Fibroblast of lung (primary cell): ENCODE data around the gene PPM1H. TPM values are rescaled to one million over a fixed set of nuclear protein-coding genes. Genes with fewer than 3 reads are reported as not detected.

Experiments used
- DNase-seq, 2 donors: peaks; one replicate each; pipeline versions ENCODE4 v3.0.0 to v3.0.0-alpha.2; 2010; ENCODE audit warnings: low read depth in 2 of 2
- H2AFZ ChIP-seq: 2 replicates; pipeline ENCODE4 v1.5.1; 2012; ENCODE audit warnings: low read length, control low read depth, inconsistent platforms
- H3K27ac ChIP-seq: 2 replicates; pipeline ENCODE4 v1.5.1; 2011; ENCODE audit warnings: low read length, control low read depth; ENCODE audit not compliant: insufficient read depth
- H3K27me3 ChIP-seq: 2 replicates; pipeline ENCODE4 v1.5.1; 2011; ENCODE audit warnings: mild to moderate bottlenecking, low read length; ENCODE audit not compliant: control insufficient read depth, insufficient read depth
- H3K36me3 ChIP-seq: 2 replicates; pipeline ENCODE4 v1.5.1; 2011; ENCODE audit warnings: low read length; ENCODE audit not compliant: control insufficient read depth, insufficient read depth
- H3K4me1 ChIP-seq: 2 replicates; pipeline ENCODE4 v1.5.1; 2011; ENCODE audit warnings: low read length; ENCODE audit not compliant: control insufficient read depth, insufficient read depth; ENCODE audit errors: extremely low read depth
- H3K4me2 ChIP-seq: 2 replicates; pipeline ENCODE4 v1.5.1; 2011; ENCODE audit warnings: low read length, control low read depth; ENCODE audit not compliant: insufficient read depth; ENCODE audit errors: extremely low read depth
- H3K4me3 ChIP-seq, 4 experiments: fragments of 200-600 bp in 1 of 4; sonication (generic) in 1 of 4; replicated peaks in 1 of 4; 2 replicates each; pipeline ENCODE4 v1.5.1; 2011 to 2016; ENCODE audit warnings: low read length in 4 of 4, low read depth in 3 of 4, mild to moderate bottlenecking in 3 of 4, control low read depth in 2 of 4, inconsistent platforms in 1 of 4, mixed read lengths in 1 of 4; ENCODE audit not compliant: insufficient read depth in 1 of 4; ENCODE audit errors: control extremely low read depth in 1 of 4
- H3K79me2 ChIP-seq: 2 replicates; pipeline ENCODE4 v1.5.1; 2012; ENCODE audit warnings: mild to moderate bottlenecking, low read length, inconsistent platforms; ENCODE audit not compliant: control insufficient read depth, insufficient read depth
- H3K9ac ChIP-seq: 2 replicates; pipeline ENCODE4 v1.5.1; 2011; ENCODE audit warnings: mild to moderate bottlenecking, low read length, control low read depth; ENCODE audit not compliant: insufficient read depth
- H3K9me3 ChIP-seq: 2 replicates; pipeline ENCODE4 v1.5.1; 2012; ENCODE audit warnings: low read depth, low read length; ENCODE audit not compliant: control insufficient read depth, insufficient read depth
- H4K20me1 ChIP-seq: 2 replicates; pipeline ENCODE4 v1.5.1; 2011; ENCODE audit warnings: low read length; ENCODE audit not compliant: control insufficient read depth, insufficient read depth; ENCODE audit errors: extremely low read depth
- EZH2 ChIP-seq: IDR thresholded peaks from 2 replicates; pipeline ENCODE4 v1.5.1; 2012; ENCODE audit warnings: low read length, control low read depth, mild to moderate bottlenecking; ENCODE audit errors: missing control alignments
- polyA plus RNA-seq, 2 donors: library from polyadenylated mRNA; depleted of rRNA in 1 of 2; stranded (reverse) in 1 of 2; unstranded in 1 of 2; fragments of >200 nt; gene quantifications; 2 replicates each; pipeline ENCODE4 v1.2.1, GENCODE V29; 2011 to 2012; ENCODE audit warnings: missing spikeins in 1 of 2
- total RNA-seq: library from RNA; depleted of rRNA; stranded (reverse); fragments of >200 nt; gene quantifications from 2 replicates; pipeline ENCODE4 v1.2.1, GENCODE V29; 2014
- TF ChIP-seq, protein P1 (sequence below), 2 donors: IDR thresholded peaks in 1 of 2; conservative IDR thresholded peaks in 1 of 2; 1 replicate in 1 of 2; 2 replicates in 1 of 2; pipeline ENCODE4 v1.5.1; 2011 to 2012; ENCODE audit warnings: low read length in 2 of 2, control low read depth in 1 of 2, inconsistent platforms in 1 of 2, low read depth in 1 of 2, mild to moderate bottlenecking in 1 of 2

The PPM1H gene
- total and polyA plus RNA-seq, 2 donors (not counting 1 experiment from before 2014, with no cell fraction given) = 0.57 to 3.1 TPM

DNA sequence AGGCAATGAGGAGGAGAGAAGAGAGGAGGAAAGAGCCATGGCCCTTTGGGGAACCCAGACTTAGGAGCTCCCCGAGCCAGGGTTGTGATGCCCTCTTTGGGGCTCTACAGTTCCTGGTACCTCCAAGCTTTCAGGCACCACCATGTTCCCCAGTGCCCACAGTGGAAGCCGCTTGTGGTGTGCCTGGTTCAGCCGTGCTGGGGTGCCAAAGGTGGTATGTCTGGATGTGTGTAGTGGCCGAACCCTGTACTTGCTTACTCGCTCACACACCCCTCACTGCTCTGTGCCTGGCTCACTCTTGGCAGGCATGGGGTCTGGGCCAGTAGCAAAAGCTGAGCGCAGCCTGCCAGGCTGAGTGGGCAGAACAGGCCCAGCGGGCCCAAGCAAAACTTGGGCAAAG, 257.6 kb downstream of the PPM1H start:
- H3K4me3 ChIP-seq = no peak overlapping the region
- H3K9me3 ChIP-seq = no peaks in the 10 kb centered on the region
- H3K27ac ChIP-seq = no peak overlapping the region
- H3K79me2 ChIP-seq = no peaks in the 10 kb centered on the region
- H2AFZ ChIP-seq = no peak overlapping the region
- TF ChIP-seq EZH2 = no peak
- TF ChIP-seq, protein P1, sequence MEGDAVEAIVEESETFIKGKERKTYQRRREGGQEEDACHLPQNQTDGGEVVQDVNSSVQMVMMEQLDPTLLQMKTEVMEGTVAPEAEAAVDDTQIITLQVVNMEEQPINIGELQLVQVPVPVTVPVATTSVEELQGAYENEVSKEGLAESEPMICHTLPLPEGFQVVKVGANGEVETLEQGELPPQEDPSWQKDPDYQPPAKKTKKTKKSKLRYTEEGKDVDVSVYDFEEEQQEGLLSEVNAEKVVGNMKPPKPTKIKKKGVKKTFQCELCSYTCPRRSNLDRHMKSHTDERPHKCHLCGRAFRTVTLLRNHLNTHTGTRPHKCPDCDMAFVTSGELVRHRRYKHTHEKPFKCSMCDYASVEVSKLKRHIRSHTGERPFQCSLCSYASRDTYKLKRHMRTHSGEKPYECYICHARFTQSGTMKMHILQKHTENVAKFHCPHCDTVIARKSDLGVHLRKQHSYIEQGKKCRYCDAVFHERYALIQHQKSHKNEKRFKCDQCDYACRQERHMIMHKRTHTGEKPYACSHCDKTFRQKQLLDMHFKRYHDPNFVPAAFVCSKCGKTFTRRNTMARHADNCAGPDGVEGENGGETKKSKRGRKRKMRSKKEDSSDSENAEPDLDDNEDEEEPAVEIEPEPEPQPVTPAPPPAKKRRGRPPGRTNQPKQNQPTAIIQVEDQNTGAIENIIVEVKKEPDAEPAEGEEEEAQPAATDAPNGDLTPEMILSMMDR (conservative IDR thresholded peaks at IDR 0.05 in 1 of 2, IDR thresholded peaks at IDR 0.05 in 1 of 2; ENCODE audit: low read depth in 1 of 2, low read length in 2 of 2) = no peak
- no peaks in the 10 kb centered on the region for H3K4me1 ChIP-seq
- no peaks in the 10 kb centered on the region for H4K20me1 ChIP-seq
- no peaks in the 10 kb centered on the region for H3K36me3 ChIP-seq
- no peak overlapping the region for H3K9ac ChIP-seq
- H3K27me3 ChIP-seq = no peaks in the 10 kb centered on the region
- no peak overlapping the region for H3K4me2 ChIP-seq
- no peak for DNase-seq

DNA sequence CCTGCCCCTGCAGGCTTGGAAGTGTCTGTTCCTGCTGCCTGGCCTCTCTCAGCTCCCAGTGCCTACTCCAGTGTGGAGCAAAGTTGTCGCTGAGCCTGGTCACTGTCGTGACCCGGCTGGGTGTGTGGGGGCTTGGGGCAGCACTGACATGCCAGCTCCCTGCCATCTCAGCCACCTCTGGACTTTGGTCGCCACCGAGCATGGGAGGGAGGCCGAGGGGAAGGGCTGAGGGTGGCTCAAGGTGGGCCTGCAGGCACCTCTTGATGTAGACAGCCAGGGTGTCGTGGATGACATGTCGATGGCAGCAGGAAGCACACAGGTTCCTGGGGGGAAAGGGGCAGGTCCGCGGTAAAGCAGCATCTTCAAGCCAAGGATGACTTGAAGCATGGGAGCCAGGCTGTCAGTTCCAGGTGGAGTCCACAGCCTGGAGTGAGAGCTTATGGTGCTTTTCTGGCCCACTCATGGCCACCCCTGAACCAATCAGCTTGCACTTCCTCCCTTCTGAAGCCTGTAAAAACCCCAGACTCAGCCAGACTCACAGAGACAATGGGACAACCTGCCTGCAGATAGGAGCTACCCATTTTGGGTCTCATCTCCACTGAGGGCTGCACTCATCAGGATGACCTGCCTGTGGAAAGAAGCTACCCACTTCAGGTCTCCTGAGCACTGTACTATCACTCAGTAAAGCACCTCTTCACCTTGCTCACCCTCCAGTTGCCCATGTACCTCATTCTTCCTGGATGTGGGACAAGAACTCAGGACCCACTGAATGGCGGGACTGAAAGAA, 258.2 kb downstream of the PPM1H start:
- TF ChIP-seq, protein P1 (conservative IDR thresholded peaks at IDR 0.05 in 1 of 2, IDR thresholded peaks at IDR 0.05 in 1 of 2; ENCODE audit: low read depth in 1 of 2, low read length in 2 of 2) = no peak
- TF ChIP-seq EZH2 = no peak
- H3K4me2 ChIP-seq = no peak overlapping the region
- no peaks in the 10 kb centered on the region for H3K4me1 ChIP-seq
- no peaks in the 10 kb centered on the region for H4K20me1 ChIP-seq
- H2AFZ ChIP-seq = no peak overlapping the region
- no peak overlapping the region for H3K4me3 ChIP-seq
- no peak for DNase-seq
- H3K79me2 ChIP-seq = no peaks in the 10 kb centered on the region
- no peak overlapping the region for H3K9ac ChIP-seq
- no peaks in the 10 kb centered on the region for H3K36me3 ChIP-seq
- no peaks in the 10 kb centered on the region for H3K27me3 ChIP-seq
- H3K27ac ChIP-seq = no peak overlapping the region
- H3K9me3 ChIP-seq = no peaks in the 10 kb centered on the region

DNA sequence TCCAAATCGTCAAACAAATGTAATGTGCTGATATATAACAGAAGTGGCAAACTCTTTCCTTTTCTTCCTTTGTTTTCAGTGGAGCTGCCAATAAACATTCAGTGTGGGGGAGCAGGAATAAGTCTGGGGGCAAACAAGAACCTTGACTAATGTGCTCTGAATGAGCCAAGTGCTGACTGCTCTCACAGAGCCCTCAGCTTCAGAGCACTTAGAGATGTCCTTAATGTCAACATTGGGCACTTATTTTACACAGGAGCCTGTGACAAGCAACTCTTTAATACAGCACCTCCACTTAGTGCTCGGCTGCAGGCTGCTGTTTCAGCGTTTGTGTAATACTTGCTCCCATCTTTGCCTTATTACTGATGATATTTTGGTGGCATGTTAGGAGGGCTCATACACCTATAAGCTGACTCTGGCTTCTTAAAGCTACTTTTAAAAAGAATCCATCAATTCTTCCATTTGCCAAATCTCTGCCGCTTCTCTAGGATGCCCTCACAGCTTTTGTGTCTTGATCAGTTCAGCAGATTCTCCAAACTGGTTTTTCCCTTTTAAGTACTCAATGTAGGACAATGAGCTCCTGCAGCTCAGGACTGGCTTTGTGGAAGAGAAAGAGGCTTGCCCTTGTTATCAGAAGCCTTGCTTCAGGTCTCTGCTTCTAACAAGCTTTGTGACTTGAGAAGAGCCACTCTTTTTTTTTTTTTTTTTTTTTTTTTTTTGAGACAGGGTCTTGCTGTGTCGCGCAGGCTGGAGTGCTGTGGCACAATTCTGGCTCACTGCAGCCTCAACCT, 261.7 kb downstream of the PPM1H start:
- no peak overlapping the region for H3K4me2 ChIP-seq
- no peak for DNase-seq
- H3K4me3 ChIP-seq = no peak overlapping the region
- no peaks in the 10 kb centered on the region for H3K27me3 ChIP-seq
- H3K27ac ChIP-seq = no peak overlapping the region
- H2AFZ ChIP-seq = no peak overlapping the region
- no peaks in the 10 kb centered on the region for H3K79me2 ChIP-seq
- no peak overlapping the region for H3K9ac ChIP-seq
- no peak for TF ChIP-seq EZH2
- TF ChIP-seq, protein P1 (conservative IDR thresholded peaks at IDR 0.05 in 1 of 2, IDR thresholded peaks at IDR 0.05 in 1 of 2; ENCODE audit: low read depth in 1 of 2, low read length in 2 of 2) = no peak
- no peaks in the 10 kb centered on the region for H4K20me1 ChIP-seq
- H3K4me1 ChIP-seq = no peaks in the 10 kb centered on the region
- H3K9me3 ChIP-seq = no peaks in the 10 kb centered on the region
- no peaks in the 10 kb centered on the region for H3K36me3 ChIP-seq
